ENCODE measurements around the gene USP11. TPM values are rescaled to one million over a fixed set of nuclear protein-coding genes. Genes with fewer than 3 reads are reported as not detected.

USP11 gene
- total and polyA plus RNA-seq, 2 of the 8 experiments (the other 6 are each of a cell fraction or from before 2014, with no cell fraction given): 40.9 to 84.0 TPM

GRCh38 chrX:47191806-47192401 lies 40.9 kb upstream of the USP11 start (continued):
- TF ChIP-seq TAF7 (optimal IDR thresholded peaks at IDR 0.05; ENCODE audit: borderline replicate concordance, low read depth, low read length) (no peak), JUN (IDR thresholded peaks at IDR 0.05; ENCODE audit: low read depth, low read length) (no peak), CEBPB (IDR thresholded peaks at IDR 0.05; ENCODE audit: low read depth, low read length) (no peak), SUZ12 (IDR thresholded peaks at IDR 0.05; ENCODE audit: low read length) (no peak), GABPA (IDR thresholded peaks at IDR 0.05; ENCODE audit: borderline replicate concordance, insufficient read depth, low read length) (no peak), SP1 (IDR thresholded peaks at IDR 0.05; ENCODE audit: low read depth, low read length) (no peak), TAF1 (IDR thresholded peaks at IDR 0.05; ENCODE audit: low read depth, low read length) (no peak)

Measured in H1 (cell line).